GM23338 (cell line): ENCODE measurements around the gene SORCS2. TPM values are rescaled to one million over a fixed set of nuclear protein-coding genes. Genes with fewer than 3 reads are reported as not detected.

Experiments
- EZH2 ChIP-seq: fragments of 200-600 bp; sonication (generic); IDR thresholded peaks from one replicate; pipeline ENCODE4 v1.8.0; 2017; ENCODE audit warnings: antibody characterized with exemption, mild to moderate bottlenecking, low read depth; ENCODE audit not compliant: unreplicated experiment
- EZH2phosphoT487 ChIP-seq: fragments of 200-600 bp; sonication (generic); IDR thresholded peaks from one replicate; pipeline ENCODE4 v1.8.1; 2018; ENCODE audit warnings: antibody characterized with exemption; ENCODE audit not compliant: unreplicated experiment
- JUNB ChIP-seq: IDR thresholded peaks from one replicate; pipeline ENCODE4 v1.6.1; 2016; ENCODE audit warnings: antibody characterized with exemption; ENCODE audit not compliant: unreplicated experiment
- ZNF114 ChIP-seq: fragments of 250-450 bp; sonication (Bioruptor Pico); IDR thresholded peaks from 2 replicates; pipeline ENCODE4 v1.5.0; 2020; ENCODE audit warnings: mild to moderate bottlenecking, moderate library complexity
- ZNF331 ChIP-seq: fragments of 250-450 bp; sonication (Bioruptor Pico); IDR thresholded peaks from 2 replicates; pipeline ENCODE4 v1.5.0; 2020; ENCODE audit warnings: low read depth, mild to moderate bottlenecking, moderate library complexity
- ZNF462 ChIP-seq: fragments of 250-450 bp; sonication (Bioruptor Pico); IDR thresholded peaks from 2 replicates; pipeline ENCODE4 v1.5.0; 2020; ENCODE audit warnings: mild to moderate bottlenecking, moderate library complexity
- polyA plus RNA-seq: library from polyadenylated mRNA; unstranded; fragments of >200 nt; fragmentation: Nextera tagmentation; extraction: Ambion mirVana; gene quantifications from 2 replicates; pipeline ENCODE4 v1.2.1, GENCODE V29; 2016
- total RNA-seq: library from RNA; depleted of rRNA; stranded (reverse); fragments of >200 nt; shearing (Covaris generic); gene quantifications from 2 replicates; pipeline ENCODE4 v1.2.3, GENCODE V29; 2014
- TF ChIP-seq, protein P1 (sequence below): IDR thresholded peaks from 2 replicates; pipeline ENCODE4 v1.6.1; 2016; ENCODE audit warnings: antibody characterized with exemption
- TF ChIP-seq, protein P2 (sequence below), 2 experiments: fragments of 200-600 bp in 1 of 2; sonication (generic) in 1 of 2; conservative IDR thresholded peaks; 2 replicates each; pipeline versions ENCODE4 v1.5.1 to v1.6.1; 2016 to 2017; ENCODE audit warnings: antibody characterized with exemption in 2 of 2, low read depth in 2 of 2, mild to moderate bottlenecking in 2 of 2, moderate library complexity in 1 of 2

Gene SORCS2
- total and polyA plus RNA-seq, 2 experiments from 2014 or later = 0.47 to 2.4 TPM

GRCh38 chr4:7436256-7436655 lies 243.9 kb downstream of the SORCS2 start (continued):
- TF ChIP-seq ZNF462 (CRISPR knock-in tag) (no peak), EZH2phosphoT487 (no peak), ZNF114 (CRISPR knock-in tag) (no peak), JUNB (no peak), EZH2 (no peak), ZNF331 (CRISPR knock-in tag) (no peak)
- TF ChIP-seq, protein P1, sequence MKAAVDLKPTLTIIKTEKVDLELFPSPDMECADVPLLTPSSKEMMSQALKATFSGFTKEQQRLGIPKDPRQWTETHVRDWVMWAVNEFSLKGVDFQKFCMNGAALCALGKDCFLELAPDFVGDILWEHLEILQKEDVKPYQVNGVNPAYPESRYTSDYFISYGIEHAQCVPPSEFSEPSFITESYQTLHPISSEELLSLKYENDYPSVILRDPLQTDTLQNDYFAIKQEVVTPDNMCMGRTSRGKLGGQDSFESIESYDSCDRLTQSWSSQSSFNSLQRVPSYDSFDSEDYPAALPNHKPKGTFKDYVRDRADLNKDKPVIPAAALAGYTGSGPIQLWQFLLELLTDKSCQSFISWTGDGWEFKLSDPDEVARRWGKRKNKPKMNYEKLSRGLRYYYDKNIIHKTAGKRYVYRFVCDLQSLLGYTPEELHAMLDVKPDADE = no peak
- TF ChIP-seq, protein P2, sequence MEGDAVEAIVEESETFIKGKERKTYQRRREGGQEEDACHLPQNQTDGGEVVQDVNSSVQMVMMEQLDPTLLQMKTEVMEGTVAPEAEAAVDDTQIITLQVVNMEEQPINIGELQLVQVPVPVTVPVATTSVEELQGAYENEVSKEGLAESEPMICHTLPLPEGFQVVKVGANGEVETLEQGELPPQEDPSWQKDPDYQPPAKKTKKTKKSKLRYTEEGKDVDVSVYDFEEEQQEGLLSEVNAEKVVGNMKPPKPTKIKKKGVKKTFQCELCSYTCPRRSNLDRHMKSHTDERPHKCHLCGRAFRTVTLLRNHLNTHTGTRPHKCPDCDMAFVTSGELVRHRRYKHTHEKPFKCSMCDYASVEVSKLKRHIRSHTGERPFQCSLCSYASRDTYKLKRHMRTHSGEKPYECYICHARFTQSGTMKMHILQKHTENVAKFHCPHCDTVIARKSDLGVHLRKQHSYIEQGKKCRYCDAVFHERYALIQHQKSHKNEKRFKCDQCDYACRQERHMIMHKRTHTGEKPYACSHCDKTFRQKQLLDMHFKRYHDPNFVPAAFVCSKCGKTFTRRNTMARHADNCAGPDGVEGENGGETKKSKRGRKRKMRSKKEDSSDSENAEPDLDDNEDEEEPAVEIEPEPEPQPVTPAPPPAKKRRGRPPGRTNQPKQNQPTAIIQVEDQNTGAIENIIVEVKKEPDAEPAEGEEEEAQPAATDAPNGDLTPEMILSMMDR (conservative IDR thresholded peaks at IDR 0.05; ENCODE audit: low read depth in 2 of 2) = no peak
